Spleen (tissue), 11 donors: ENCODE results near the gene SMIM17. TPM values are rescaled to one million over a fixed set of nuclear protein-coding genes. Genes with fewer than 3 reads are reported as not detected.

Source experiments
- DNase-seq: peaks from one replicate; pipeline ENCODE4 v3.0.0-alpha.2; 2020
- H3K27ac ChIP-seq, 8 donors: fragments of 200-600 bp; sonication (generic) in 7 of 8; 1 replicate in 4 of 8; 2 replicates in 4 of 8; pipeline versions ENCODE4 v1.5.0 to v1.8.0; 2016 to 2021; ENCODE audit warnings: inconsistent platforms in 4 of 8, mild to moderate bottlenecking in 4 of 8, moderate library complexity in 1 of 8
- H3K27me3 ChIP-seq, 7 donors: fragments of 200-600 bp; sonication (generic) in 6 of 7; replicated peaks in 1 of 7; 1 replicate in 4 of 7; 2 replicates in 3 of 7; pipeline versions ENCODE4 v1.5.0 to v1.8.0; 2016 to 2021; ENCODE audit warnings: inconsistent platforms in 3 of 7, mild to moderate bottlenecking in 1 of 7
- H3K36me3 ChIP-seq, 6 donors: fragments of 200-600 bp; sonication (generic) in 5 of 6; 1 replicate in 4 of 6; 2 replicates in 2 of 6; pipeline versions ENCODE4 v1.5.0 to v1.8.0; 2016 to 2021; ENCODE audit warnings: inconsistent platforms in 2 of 6
- H3K4me1 ChIP-seq, 6 donors: fragments of 200-600 bp; sonication (generic) in 5 of 6; 1 replicate in 3 of 6; 2 replicates in 3 of 6; pipeline versions ENCODE4 v1.5.0 to v1.8.0; 2016 to 2021; ENCODE audit warnings: inconsistent platforms in 3 of 6
- H3K4me3 ChIP-seq, 8 donors: fragments of 200-600 bp; sonication (generic) in 7 of 8; 1 replicate in 4 of 8; 2 replicates in 4 of 8; pipeline versions ENCODE4 v1.5.0 to v1.8.0; 2016 to 2021; ENCODE audit warnings: inconsistent platforms in 4 of 8, mild to moderate bottlenecking in 4 of 8, moderate library complexity in 2 of 8
- H3K9me3 ChIP-seq, 8 donors: fragments of 200-600 bp; sonication (generic) in 7 of 8; 1 replicate in 4 of 8; 2 replicates in 4 of 8; pipeline versions ENCODE4 v1.5.0 to v1.8.0; 2016 to 2021; ENCODE audit warnings: inconsistent platforms in 4 of 8
- POLR2A ChIP-seq, 3 donors: fragments of 450-650 bp; IDR thresholded peaks; one replicate each; pipeline ENCODE4 v1.5.1; 2017; ENCODE audit warnings: antibody characterized with exemption in 3 of 3, mild to moderate bottlenecking in 1 of 3
- POLR2AphosphoS5 ChIP-seq, 3 donors: sonication (generic); formaldehyde crosslinking; IDR thresholded peaks; one replicate each; pipeline ENCODE4 v1.5.1; 2017; ENCODE audit warnings: antibody characterized with exemption in 3 of 3
- WGBS, 5 donors: extraction: QIAGEN DNeasy Blood & Tissue Kit in 3 of 5; methylation state at CpG; one replicate each; pipeline versions ENCODE4 v1.1.5 to v1.1.7; 2013 to 2018; 5-methylcytosine and 5-hydroxymethylcytosine counted together
- intact Hi-C: fragments of 100-400 bp; cut with DNase I; formaldehyde crosslinking; loops from one replicate; pipeline ENCODE4 v1.15.0; 2023; ENCODE audit warnings: low total_unique reads
- polyA plus RNA-seq, 3 donors: library from polyadenylated mRNA; stranded (reverse); fragments of 200-250 nt; gene quantifications; one replicate each; pipeline ENCODE4 v1.2.1, GENCODE V29; 2013
- total RNA-seq, 7 donors: library from RNA; depleted of rRNA in 3 of 7; stranded (reverse); fragments of >200 nt in 3 of 7; fragmentation: NEBNext Ultra II Directional in 4 of 7; extraction: Animal tissue kit (Norgen Biotek cat#: 25700) in 4 of 7; gene quantifications; one replicate each; pipeline versions ENCODE4 v1.1.0 to v1.2.1, GENCODE V29; 2016 to 2021
- TF ChIP-seq, protein P1 (sequence below), 11 experiments: fragments of 200-600 bp in 7 of 11; fragments of 450-650 bp in 4 of 11; sonication (generic) in 4 of 11; IDR thresholded peaks in 8 of 11; conservative IDR thresholded peaks in 3 of 11; 1 replicate in 7 of 11; 2 replicates in 4 of 11; pipeline versions ENCODE4 v1.4.0 to v1.8.0; 2016 to 2021; ENCODE audit warnings: antibody characterized with exemption in 11 of 11, inconsistent platforms in 4 of 11, mild to moderate bottlenecking in 1 of 11
- donor health status: healthy with polysubstance abuse.
- donor health status: DM: no; HTN: no; CAD: no; lungs with moderate emphysema.
- donor health status: DM: no; HTN: no; CAD: no.
- donor health status: Bipolar disorder and iron deficiency.
- donor health status: healthy.
- donor health status: DM: no; HTN: no; CAD: no.
- donor health status: DM: yes; HTN: yes; CAD: no.

SMIM17 gene
- total and polyA plus RNA-seq, 10 donors: 0.27 to 0.67 (median 0.39) TPM; not detected in 6

DNA sequence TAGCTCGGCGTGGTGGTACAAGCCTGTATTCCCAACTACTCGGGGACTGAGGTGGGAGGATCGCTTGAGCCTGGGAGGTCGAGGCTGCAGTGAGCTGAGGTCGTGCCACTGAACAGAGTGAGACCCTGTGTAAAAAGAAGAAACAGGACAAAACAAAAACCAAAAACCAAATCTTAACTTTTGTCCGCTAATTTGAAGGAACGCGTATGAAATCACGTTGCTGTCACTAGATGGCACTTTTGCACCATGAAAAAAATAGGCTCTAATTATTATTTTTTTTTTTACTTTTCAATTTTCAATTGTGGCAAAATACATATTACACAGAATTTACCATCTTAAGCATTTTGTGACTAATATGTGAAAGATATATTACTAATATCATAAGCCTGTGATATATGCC lies 46.2 kb downstream of the SMIM17 start:
- no peak for DNase-seq
- peaks cover 0 to 32% (median 19%) of the 10 kb centered on the region in 8 donors for H3K9me3 ChIP-seq
- TF ChIP-seq POLR2AphosphoS5 (IDR thresholded peaks at IDR 0.05) (no peak), POLR2A (IDR thresholded peaks at IDR 0.05) (no peak)
- TF ChIP-seq, protein P1, sequence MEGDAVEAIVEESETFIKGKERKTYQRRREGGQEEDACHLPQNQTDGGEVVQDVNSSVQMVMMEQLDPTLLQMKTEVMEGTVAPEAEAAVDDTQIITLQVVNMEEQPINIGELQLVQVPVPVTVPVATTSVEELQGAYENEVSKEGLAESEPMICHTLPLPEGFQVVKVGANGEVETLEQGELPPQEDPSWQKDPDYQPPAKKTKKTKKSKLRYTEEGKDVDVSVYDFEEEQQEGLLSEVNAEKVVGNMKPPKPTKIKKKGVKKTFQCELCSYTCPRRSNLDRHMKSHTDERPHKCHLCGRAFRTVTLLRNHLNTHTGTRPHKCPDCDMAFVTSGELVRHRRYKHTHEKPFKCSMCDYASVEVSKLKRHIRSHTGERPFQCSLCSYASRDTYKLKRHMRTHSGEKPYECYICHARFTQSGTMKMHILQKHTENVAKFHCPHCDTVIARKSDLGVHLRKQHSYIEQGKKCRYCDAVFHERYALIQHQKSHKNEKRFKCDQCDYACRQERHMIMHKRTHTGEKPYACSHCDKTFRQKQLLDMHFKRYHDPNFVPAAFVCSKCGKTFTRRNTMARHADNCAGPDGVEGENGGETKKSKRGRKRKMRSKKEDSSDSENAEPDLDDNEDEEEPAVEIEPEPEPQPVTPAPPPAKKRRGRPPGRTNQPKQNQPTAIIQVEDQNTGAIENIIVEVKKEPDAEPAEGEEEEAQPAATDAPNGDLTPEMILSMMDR (IDR thresholded peaks at IDR 0.05 in 8 of 11, conservative IDR thresholded peaks at IDR 0.05 in 3 of 11): no peak
- H3K27me3 ChIP-seq: no peaks in the 10 kb centered on the region
- no peak overlapping the region for H3K4me3 ChIP-seq
- no peak overlapping the region for H3K27ac ChIP-seq
- no peaks in the 10 kb centered on the region for H3K4me1 ChIP-seq
- 74 to 83% (median 78%) methylated on average over 10 of the region's 10 CpGs for WGBS, 5 donors
- H3K36me3 ChIP-seq: peaks cover 0 to 6% (median 0%) of the 10 kb centered on the region in 6 donors
- intact Hi-C loops: no loop called here

DNA sequence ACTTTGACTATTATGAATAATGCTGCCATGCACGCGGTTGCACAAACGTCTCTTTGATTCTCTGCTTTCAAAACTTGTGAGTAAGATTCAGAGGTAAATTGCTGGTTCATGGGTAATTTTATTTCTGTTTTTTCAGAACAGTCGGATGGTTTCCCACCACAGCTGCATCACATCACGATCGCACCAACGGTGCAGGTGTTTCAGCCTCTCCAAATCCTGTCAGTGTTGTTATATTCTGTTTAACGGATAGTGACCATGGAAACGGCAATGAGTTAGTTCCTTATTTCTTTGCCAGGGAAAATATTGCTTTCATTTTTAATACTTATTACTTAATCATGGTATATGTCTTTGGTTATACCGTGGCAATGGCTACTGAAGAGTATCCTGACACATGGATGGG lies 47.7 kb downstream of the SMIM17 start:
- no peaks in the 10 kb centered on the region for H3K27me3 ChIP-seq
- WGBS, 5 donors: 42 to 61% (median 47%) methylated on average over 10 of the region's 10 CpGs
- H3K27ac ChIP-seq: no peak overlapping the region
- H3K9me3 ChIP-seq: peaks cover 0 to 33% (median 24%) of the 10 kb centered on the region in 8 donors
- H3K36me3 ChIP-seq: peaks cover 0 to 1% (median 0%) of the 10 kb centered on the region in 6 donors
- no peak overlapping the region for H3K4me3 ChIP-seq
- TF ChIP-seq POLR2AphosphoS5 (IDR thresholded peaks at IDR 0.05) (no peak), POLR2A (IDR thresholded peaks at IDR 0.05) (no peak)
- TF ChIP-seq, protein P1 (IDR thresholded peaks at IDR 0.05 in 8 of 11, conservative IDR thresholded peaks at IDR 0.05 in 3 of 11): no peak
- intact Hi-C loops: no loop called here
- no peaks in the 10 kb centered on the region for H3K4me1 ChIP-seq
- DNase-seq: no peak

GRCh38 chr19:56692206-56692895 lies 49.4 kb downstream of the SMIM17 start:
- TF ChIP-seq POLR2AphosphoS5 (IDR thresholded peaks at IDR 0.05): no peak
- TF ChIP-seq, protein P1 (IDR thresholded peaks at IDR 0.05 in 8 of 11, conservative IDR thresholded peaks at IDR 0.05 in 3 of 11): no peak
- no peak for TF ChIP-seq POLR2A (IDR thresholded peaks at IDR 0.05)
- intact Hi-C loops: no loop called here

DNA sequence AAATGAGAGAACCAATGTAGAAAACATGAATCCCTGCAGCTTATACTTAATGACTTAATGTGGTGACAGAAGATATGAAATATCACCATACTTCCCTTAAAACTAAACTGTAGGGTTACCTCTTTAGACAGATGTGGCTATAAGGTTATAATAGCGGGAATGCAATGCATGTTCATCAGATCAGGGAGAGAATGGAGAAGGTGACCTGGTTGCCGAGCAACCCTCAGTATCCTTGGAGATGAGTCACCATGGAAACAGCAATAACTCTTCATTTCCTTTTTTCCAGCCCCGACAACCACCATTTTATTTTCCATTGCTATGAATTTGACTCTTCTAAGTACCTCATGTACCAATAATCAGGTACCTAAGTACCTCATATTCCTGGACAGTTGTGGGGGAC lies 56.6 kb downstream of the SMIM17 start:
- WGBS, 5 donors: 65 to 77% (median 74%) methylated on average over 3 of the region's 3 CpGs
- H3K27ac ChIP-seq: no peak overlapping the region
- H3K27me3 ChIP-seq: no peaks in the 10 kb centered on the region
- peaks cover 0 to 81% (median 42%) of the 10 kb centered on the region in 8 donors for H3K9me3 ChIP-seq
- DNase-seq: no peak
- H3K36me3 ChIP-seq: no peaks in the 10 kb centered on the region
- H3K4me1 ChIP-seq: no peaks in the 10 kb centered on the region
- no peak overlapping the region for H3K4me3 ChIP-seq
- TF ChIP-seq POLR2A (IDR thresholded peaks at IDR 0.05): no peak
- TF ChIP-seq, protein P1 (IDR thresholded peaks at IDR 0.05 in 8 of 11, conservative IDR thresholded peaks at IDR 0.05 in 3 of 11): no peak
- intact Hi-C loops: no loop called here

More at GRCh38 chr19:56692206-56692895, 49.4 kb downstream of the SMIM17 start:
- Histone ChIP-seq H3K27me3 (no peaks in the 10 kb centered on the region), H3K4me3 (no peak overlapping the region), H3K9me3 (peaks cover 0 to 35% (median 24%) of the 10 kb centered on the region in 8 donors), H3K4me1 (no peaks in the 10 kb centered on the region), H3K36me3 (no peaks in the 10 kb centered on the region), H3K27ac (no peak overlapping the region)
- DNase-seq: no peak
- WGBS, 5 donors: 73 to 82% (median 73%) methylated on average over 8 of the region's 8 CpGs
